Prostate gland (tissue), 2 donors: ENCODE data around the gene GRID2. TPM values are rescaled to one million over a fixed set of nuclear protein-coding genes. Genes with fewer than 3 reads are reported as not detected.

Source experiments
- DNase-seq: peaks from one replicate; pipeline ENCODE4 v3.0.0-alpha.2; 2019; ENCODE audit warnings: low spot score
- H3K27ac ChIP-seq, 2 donors: fragments of 200-600 bp; sonication (generic); 2 replicates each; pipeline ENCODE4 v1.5.1; 2017 to 2019
- H3K27me3 ChIP-seq: fragments of 200-600 bp; sonication (generic); replicated peaks from 2 replicates; pipeline ENCODE4 v1.5.1; 2019; ENCODE audit not compliant: insufficient read depth
- H3K36me3 ChIP-seq, 2 donors: fragments of 200-600 bp; sonication (generic); 1 replicate in 1 of 2; 2 replicates in 1 of 2; pipeline versions ENCODE4 v1.5.1 to v1.8.1; 2017 to 2019
- H3K4me1 ChIP-seq: fragments of 200-600 bp; sonication (generic); replicated peaks from 2 replicates; pipeline ENCODE4 v1.5.1; 2019
- H3K4me3 ChIP-seq, 2 donors: fragments of 200-600 bp; sonication (generic); 2 replicates each; pipeline ENCODE4 v1.5.1; 2017 to 2019
- H3K9me3 ChIP-seq: fragments of 200-600 bp; sonication (generic); 2 replicates; pipeline ENCODE4 v1.5.1; 2017
- POLR2A ChIP-seq: fragments of 450-650 bp; IDR thresholded peaks from one replicate; pipeline ENCODE4 v1.6.1; 2016; ENCODE audit warnings: antibody characterized with exemption, mild to moderate bottlenecking
- POLR2AphosphoS5 ChIP-seq: sonication (generic); formaldehyde crosslinking; IDR thresholded peaks from one replicate; pipeline ENCODE4 v1.6.1; 2017; ENCODE audit warnings: antibody characterized with exemption
- WGBS: methylation state at CpG from one replicate; pipeline ENCODE4 v1.1.5; 2018; 5-methylcytosine and 5-hydroxymethylcytosine counted together
- intact Hi-C: fragments of 100-400 bp; cut with DNase I; formaldehyde crosslinking; loops from one replicate; pipeline ENCODE4 v1.14.2; 2022
- total RNA-seq, 2 donors: library from RNA; depleted of rRNA; stranded (reverse); fragments of >200 nt; gene quantifications; one replicate each; pipeline ENCODE4 v1.1.0, GENCODE V29; 2016
- TF ChIP-seq, protein P1 (sequence below), 4 experiments: fragments of 200-600 bp in 2 of 4; fragments of 450-650 bp in 2 of 4; sonication (generic) in 2 of 4; IDR thresholded peaks; 1 replicate in 3 of 4; 2 replicates in 1 of 4; pipeline ENCODE4 v1.5.1; 2016 to 2019; ENCODE audit warnings: antibody characterized with exemption in 4 of 4, mild to moderate bottlenecking in 2 of 4, moderate library complexity in 2 of 4

Gene GRID2
- total RNA-seq, 2 donors from 2014 or later, result 0.09 to 11.0 TPM

DNA sequence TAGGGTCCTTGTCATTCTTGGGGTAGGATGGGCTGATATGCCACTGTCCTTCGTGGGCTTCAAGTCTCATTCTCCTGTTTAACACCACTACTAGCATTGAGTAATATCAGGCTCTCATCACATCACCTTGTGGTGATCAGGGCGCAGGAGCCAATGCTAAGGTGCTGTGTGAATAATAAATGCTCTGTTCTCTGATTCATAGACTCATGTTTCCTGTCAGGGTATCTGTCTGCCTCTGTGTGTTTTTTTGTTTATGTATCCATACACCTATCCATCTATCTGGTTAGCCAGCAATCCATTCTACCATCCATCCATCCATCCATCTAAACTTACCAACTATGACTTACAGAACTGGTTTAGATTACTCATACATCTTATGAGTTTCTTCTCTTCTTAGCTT, 999.7 kb downstream of the GRID2 start:
- no peak for TF ChIP-seq POLR2A
- TF ChIP-seq POLR2AphosphoS5, result no peak
- TF ChIP-seq, protein P1, sequence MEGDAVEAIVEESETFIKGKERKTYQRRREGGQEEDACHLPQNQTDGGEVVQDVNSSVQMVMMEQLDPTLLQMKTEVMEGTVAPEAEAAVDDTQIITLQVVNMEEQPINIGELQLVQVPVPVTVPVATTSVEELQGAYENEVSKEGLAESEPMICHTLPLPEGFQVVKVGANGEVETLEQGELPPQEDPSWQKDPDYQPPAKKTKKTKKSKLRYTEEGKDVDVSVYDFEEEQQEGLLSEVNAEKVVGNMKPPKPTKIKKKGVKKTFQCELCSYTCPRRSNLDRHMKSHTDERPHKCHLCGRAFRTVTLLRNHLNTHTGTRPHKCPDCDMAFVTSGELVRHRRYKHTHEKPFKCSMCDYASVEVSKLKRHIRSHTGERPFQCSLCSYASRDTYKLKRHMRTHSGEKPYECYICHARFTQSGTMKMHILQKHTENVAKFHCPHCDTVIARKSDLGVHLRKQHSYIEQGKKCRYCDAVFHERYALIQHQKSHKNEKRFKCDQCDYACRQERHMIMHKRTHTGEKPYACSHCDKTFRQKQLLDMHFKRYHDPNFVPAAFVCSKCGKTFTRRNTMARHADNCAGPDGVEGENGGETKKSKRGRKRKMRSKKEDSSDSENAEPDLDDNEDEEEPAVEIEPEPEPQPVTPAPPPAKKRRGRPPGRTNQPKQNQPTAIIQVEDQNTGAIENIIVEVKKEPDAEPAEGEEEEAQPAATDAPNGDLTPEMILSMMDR (IDR thresholded peaks at IDR 0.05), result no peak
- no peaks in the 10 kb centered on the region for H3K27me3 ChIP-seq
- DNase-seq, result no peak
- H3K27ac ChIP-seq, result no peak overlapping the region
- H3K4me1 ChIP-seq, result no peaks in the 10 kb centered on the region
- intact Hi-C loops, result no loop called here
- H3K4me3 ChIP-seq, result no peak overlapping the region
- H3K36me3 ChIP-seq, result no peaks in the 10 kb centered on the region
- WGBS, result 87% methylated on average over 2 of the region's 2 CpGs
- no peaks in the 10 kb centered on the region for H3K9me3 ChIP-seq

DNA sequence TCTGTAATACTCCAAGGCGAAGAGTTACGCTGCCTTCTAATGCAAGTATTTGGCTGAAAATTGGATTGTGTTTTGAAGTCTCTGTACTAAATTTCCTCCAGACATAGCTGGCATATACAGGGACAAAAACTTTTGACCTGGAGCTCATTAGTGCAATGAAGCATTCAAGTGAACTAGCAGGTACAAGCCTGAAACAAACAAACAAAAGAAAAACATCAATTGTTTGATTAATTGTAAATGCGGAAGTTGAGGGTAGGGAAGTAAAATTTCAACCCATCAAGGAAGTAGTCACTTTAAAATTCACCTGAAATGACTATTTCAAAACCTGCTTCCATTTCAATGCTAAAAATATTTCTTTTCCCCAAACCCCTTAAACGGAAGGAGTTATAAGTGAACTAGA, 1008.5 kb downstream of the GRID2 start:
- Histone ChIP-seq H3K4me1 (no peaks in the 10 kb centered on the region), H3K4me3 (no peak overlapping the region), H3K27ac (no peak overlapping the region), H3K9me3 (no peaks in the 10 kb centered on the region), H3K27me3 (no peaks in the 10 kb centered on the region), H3K36me3 (no peaks in the 10 kb centered on the region)
- 77% methylated on average over 4 of the region's 4 CpGs for WGBS
- no peak for DNase-seq
- intact Hi-C loops, result no loop called here
- TF ChIP-seq POLR2A, result no peak
- TF ChIP-seq POLR2AphosphoS5, result no peak
- TF ChIP-seq, protein P1 (IDR thresholded peaks at IDR 0.05), result no peak

DNA sequence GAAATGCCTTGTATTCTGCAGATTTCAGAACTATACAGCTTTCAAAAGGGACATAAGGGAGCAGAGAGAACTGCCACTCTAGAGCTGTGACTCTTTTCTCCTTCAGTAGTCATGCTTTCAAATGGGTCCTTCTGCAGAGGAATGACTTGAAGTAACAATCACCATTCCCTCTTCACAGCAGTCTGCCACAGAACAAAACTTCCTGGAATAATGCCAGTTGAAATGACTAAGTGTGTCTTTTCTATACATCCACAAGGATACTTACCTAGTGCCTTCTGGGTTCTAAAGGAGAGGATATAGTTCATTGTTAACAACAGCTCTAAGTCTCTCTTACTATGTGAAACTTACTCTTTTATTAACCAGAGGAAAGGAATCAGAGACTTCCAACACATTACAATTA, 1009.4 kb downstream of the GRID2 start:
- Histone ChIP-seq H3K4me3 (no peak overlapping the region), H3K36me3 (no peaks in the 10 kb centered on the region), H3K4me1 (no peaks in the 10 kb centered on the region), H3K27me3 (no peaks in the 10 kb centered on the region), H3K27ac (no peak overlapping the region), H3K9me3 (no peaks in the 10 kb centered on the region)
- TF ChIP-seq POLR2A, result no peak
- TF ChIP-seq, protein P1 (IDR thresholded peaks at IDR 0.05), result no peak
- TF ChIP-seq POLR2AphosphoS5, result no peak
- intact Hi-C loops, result no loop called here
- DNase-seq, result no peak

DNA sequence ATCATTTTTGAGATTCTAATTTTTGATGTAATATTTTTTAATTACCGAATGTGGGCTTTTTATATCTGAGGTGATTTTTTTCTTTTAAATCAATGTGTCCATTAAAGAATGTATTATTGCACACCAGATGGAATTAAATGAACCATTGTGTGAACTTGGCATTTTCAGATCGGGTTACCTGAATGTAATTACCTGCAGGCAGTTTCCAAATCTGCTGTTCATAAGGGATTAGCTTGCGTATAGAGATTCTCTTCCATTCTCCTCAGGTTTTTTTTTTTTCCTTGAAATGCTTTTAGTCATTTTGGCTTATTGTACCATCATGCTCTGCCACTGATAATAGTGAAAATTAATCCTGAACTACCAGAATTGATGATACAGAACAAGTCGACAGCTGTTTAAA, 1013.3 kb downstream of the GRID2 start:
- no peaks in the 10 kb centered on the region for H3K4me1 ChIP-seq
- 35% methylated on average over 4 of the region's 4 CpGs for WGBS
- H3K36me3 ChIP-seq, result no peaks in the 10 kb centered on the region
- no peak for DNase-seq
- TF ChIP-seq, protein P1 (IDR thresholded peaks at IDR 0.05), result no peak
- TF ChIP-seq POLR2A (no peak), POLR2AphosphoS5 (no peak)
- no peak overlapping the region for H3K4me3 ChIP-seq
- no peaks in the 10 kb centered on the region for H3K27me3 ChIP-seq
- no peaks in the 10 kb centered on the region for H3K9me3 ChIP-seq
- intact Hi-C loops, result no loop called here
- no peak overlapping the region for H3K27ac ChIP-seq

DNA sequence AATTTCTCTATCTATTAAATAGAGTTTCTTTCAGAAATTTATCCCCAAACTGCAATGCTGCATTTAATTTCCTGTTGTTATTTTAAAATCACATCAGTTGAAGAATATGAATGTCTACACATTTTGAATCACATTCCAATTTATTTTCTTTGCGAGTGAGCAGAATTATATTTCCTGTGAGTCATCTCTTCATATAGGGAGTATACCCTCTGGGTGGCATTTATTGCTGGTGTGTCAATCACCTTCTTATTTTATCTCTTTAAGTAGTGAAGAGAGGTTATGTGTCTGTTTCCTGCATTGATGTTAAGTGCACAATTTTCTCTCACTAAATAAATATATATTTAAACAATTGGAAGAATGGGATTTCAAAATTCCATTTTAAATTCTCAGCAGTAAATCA, 1013.8 kb downstream of the GRID2 start:
- intact Hi-C loops, result no loop called here
- Histone ChIP-seq H3K9me3 (no peaks in the 10 kb centered on the region), H3K27ac (no peak overlapping the region), H3K4me3 (no peak overlapping the region), H3K36me3 (no peaks in the 10 kb centered on the region), H3K27me3 (no peaks in the 10 kb centered on the region), H3K4me1 (no peaks in the 10 kb centered on the region)
- 38% methylated on average over 1 of the region's 1 CpG for WGBS
- no peak for TF ChIP-seq POLR2A
- TF ChIP-seq POLR2AphosphoS5, result no peak
- TF ChIP-seq, protein P1 (IDR thresholded peaks at IDR 0.05), result no peak
- no peak for DNase-seq
